IPS-NIHi7 (cell line): ENCODE measurements around the gene PLCB1.

Experiments
- DNase-seq: peaks from one replicate; pipeline ENCODE4 v3.0.0; 2012; ENCODE audit warnings: mixed read lengths; ENCODE audit errors: extremely low spot score

Gene PLCB1

DNA sequence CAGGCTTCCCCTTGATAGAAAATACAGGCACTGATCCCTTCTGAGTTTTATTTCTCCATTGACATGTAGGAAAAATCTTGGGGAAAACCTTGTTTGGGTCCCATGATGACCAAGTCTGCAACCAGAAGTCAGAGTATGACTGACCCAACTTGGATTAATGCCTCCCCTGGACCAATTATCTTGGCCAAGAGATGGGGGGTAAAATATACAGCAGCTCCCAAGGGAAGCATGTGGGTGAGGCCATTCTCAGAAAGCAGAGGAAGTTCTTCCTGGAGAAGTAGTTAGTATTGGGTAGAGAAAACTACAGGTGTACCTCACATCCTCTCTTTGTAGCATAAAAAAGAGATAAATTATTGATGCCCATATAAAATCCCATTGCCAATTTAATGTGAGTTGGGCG is 651.7 kb downstream of the PLCB1 start:
- no peak for DNase-seq

DNA sequence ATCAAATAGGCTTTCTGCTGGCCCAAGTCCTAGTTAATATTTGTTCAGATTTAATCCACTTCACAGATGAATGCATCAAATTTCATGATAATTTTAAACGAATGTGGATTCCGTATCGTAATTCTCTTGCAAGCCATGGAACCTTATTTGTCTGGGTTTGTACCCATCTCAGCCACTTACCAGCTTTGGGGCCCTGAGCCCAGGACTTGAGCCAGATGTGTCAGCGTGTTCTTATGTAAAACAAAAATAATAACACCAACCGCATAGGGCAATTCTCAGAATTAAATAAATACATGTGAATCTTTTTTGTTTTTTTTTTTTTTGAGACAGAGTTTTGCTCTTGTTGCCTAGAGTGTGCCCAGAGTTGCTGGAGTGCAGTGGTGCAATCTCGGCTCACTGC is 654.3 kb downstream of the PLCB1 start:
- DNase-seq, result no peak

DNA sequence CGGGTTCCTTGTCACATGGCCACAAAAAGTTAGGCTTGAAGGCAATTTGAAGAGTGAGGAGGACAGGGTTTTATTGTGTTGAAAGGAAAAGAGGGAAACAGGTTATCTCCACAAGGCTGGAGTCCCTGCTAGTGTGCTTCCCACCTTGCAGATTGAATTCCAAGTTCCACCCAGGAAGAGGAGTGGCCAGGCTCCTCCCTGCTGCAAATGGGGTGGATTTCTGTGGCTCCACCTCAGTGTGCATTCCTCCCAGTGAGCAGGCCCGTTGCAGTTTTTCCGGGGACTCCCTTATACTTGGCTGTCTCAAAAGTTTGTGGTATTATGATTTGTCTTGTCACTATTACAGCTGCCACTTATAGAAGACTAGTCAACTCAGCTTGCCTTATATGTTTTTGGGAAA is 655.0 kb downstream of the PLCB1 start:
- no peak for DNase-seq

DNA sequence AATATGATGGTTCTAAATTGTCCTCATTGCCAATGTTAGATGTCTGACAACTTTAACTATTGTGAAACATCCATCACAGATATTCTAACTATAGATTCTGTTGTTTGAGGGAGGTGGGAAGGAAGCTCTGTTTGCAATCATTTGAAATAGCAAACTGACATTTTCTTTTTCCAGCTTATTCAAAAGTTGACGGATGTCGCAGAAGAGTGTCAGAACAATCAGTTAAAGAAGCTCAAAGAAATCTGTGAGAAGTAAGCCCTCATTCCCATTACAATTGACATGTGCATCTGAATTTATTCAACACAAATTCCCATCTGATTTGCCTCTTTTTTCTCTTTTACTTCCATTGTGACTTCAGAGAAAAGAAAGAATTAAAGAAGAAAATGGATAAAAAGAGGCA is 656.2 kb downstream of the PLCB1 start:
- no peak for DNase-seq

DNA sequence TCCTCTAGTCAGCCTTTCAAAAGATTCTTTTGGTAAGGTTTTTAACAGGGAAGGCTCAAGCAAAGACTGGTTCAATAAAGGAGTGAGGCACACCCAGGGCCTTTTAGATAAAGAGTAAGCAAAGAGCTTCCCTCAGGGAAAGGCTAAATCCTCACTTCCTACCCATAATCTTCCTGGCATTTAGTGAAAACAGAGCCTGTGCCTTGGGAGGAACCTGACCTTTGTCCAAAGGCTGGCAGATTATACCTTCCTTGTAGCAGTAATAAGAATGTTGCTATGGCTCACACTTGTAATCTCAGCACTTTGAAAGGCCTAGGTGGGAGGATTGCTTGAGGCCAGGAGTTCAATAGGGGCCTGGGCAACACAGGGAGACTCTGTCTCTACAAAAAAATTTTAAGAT is 656.8 kb downstream of the PLCB1 start:
- DNase-seq, result no peak

DNA sequence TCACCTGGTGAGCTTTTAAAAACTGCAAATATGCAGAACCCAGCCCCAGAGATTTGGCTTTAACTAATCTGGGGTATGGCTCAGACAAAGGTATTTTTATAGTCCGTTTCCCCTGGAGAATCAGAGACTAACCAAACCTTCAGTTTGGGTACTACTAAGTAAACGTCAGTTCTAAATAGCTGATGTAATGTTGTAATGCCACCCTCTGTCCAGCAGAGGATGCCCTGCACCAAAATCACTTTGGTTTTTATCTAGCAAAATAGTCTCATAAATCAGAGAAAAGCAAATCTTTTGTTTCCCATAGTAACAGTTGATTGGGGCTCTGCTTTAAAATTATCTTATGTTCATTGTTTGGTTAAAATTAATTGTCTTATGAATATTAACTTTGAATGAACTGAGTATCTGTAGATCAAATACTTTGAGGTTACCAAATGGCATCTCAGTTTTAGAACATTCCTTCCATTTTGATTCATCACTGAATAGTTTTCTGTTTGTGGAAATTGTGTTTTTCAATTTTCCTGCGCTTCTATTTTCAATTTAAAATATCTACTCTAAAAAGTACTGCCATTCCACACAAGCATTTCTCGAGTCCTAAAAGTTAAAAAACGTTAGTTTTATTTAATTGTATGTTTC is 658.5 kb downstream of the PLCB1 start:
- DNase-seq, result peak; percentile 51

DNA sequence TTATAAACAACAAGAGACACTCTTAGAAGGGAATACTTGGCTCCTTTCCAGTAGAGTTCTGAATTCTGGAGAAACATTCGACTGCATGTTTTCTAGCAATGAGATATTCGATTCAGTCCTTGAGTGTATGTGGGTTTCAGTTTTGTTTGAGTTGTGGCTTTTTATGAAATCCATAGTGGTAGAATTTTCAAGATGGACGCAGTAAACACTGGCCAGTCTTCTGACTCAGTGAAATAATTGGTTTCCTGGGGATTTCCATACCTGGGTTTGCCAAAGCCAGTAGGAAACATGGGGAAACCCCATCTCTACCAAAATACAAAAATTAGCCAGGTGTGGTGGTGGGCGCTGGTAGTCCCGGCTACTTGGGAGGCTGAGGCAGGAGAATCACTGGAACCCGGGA is 663.3 kb downstream of the PLCB1 start:
- no peak for DNase-seq

DNA sequence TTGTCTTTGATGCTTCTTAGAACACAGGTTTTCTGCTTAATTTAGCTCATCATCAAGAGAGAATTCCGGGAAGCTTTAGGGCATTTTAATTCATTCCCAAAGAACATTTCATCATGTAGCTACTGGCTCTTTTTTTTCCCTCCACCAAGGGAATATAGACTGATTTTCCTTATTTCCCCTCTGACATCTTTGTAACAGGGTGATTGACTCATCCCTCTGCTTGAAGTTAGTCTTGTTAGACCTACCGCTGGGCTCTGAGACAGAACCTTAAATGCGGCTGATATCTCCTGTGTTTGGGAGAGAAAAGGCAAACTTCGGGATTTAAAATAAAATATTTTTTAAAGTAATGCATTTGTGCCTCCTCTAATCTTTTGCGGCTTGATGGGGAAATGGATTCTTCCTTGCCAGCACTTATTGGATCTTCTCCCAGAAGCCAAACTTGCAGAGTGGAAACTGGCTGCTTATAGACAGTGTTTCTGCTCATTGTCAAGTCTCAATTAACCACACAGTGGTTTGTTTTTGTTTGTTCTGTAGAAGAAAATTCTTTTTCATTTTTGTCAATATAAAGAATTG is 664.1 kb downstream of the PLCB1 start:
- DNase-seq, result no peak

DNA sequence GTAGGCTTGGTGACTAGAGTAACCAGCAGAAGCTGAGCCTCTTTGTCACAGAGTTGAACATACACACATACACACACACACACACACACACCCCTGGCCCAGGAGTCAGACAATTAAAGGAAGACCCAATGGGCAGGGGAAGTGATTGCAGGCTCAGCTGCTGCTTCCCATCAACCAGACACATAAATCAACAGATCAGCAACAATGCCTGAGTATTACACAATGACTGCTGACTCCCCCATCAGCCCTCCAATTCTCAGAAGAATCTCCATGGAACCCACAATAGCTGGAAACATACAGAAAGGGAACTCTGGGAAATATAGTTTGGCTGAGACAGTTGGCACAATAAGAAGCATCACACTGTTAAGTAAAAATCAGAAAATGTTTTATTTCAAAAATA is 666.4 kb downstream of the PLCB1 start:
- no peak for DNase-seq

DNA sequence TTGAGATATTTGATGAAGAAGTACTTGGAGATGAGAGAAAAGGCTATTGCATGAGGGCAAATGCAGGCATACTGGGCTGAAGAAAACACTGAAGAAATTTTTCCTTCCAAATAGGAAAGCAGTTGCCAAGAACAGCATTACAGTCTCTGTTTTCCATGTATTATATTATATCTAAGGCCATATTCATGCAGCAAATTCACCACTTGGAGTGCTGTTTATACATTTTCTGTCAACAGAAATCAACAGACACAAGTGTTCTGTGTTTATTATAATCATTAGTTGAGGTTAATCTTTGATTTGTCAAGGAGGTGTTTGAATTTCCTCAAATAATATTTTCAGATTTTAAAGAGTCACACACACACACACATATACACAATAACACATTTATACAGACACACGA is 668.0 kb downstream of the PLCB1 start:
- DNase-seq, result no peak

DNA sequence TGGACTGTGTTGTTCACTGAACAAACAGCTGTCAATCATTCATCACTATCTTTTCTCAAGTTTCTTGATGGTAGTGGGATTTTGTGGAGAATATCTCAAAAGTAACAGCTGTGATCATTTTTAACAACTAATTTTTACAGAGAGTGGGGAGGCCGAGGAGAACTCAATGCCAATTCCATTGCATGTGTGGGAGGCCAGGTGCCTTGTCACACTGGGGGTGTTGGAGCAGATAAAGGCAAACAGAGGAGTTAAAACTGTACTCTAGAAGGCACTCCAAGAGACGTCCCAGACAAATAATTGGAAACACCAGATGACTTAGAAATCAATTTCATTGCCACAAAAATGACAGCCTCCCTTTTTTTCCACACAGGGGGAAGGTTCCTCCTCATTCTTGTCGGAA is 669.6 kb downstream of the PLCB1 start:
- DNase-seq, result no peak

DNA sequence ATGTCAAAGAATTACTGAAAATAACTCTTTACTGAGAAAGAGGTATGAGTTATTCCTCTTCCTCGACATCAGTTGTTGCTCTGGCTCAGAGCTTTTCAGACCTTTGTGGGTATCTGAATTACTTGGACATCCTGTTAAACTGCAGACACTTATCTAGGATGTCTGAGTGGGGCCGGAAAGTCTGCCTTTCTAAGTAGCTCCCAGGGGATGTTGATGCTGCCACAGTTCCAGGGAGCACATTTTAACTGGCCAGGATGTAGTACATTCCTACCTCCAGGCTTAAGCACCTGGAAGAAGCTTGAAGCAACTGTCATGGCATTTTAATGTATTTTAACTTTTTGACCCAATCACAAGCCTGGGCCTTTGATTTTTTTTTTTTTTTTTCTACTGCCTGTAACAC is 671.0 kb downstream of the PLCB1 start:
- no peak for DNase-seq

DNA sequence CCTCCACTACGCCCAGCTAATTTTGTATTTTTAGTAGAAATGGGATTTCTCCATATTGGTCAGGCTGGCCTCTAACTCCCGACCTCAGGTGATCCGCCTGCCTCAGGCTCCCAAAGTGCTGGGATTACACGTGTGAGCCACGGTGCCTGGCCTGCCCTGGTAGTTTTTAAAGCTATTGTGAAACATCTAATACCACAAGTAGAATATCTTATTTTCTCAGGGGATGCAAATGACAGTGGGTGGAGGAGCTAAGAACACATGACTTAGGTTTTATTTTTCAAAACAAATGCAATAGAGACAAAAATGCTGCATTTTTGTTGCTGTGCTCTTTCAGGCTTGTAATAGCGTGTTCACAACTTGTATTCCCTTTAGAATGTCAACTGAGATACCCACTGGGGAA is 671.9 kb downstream of the PLCB1 start:
- no peak for DNase-seq

DNA sequence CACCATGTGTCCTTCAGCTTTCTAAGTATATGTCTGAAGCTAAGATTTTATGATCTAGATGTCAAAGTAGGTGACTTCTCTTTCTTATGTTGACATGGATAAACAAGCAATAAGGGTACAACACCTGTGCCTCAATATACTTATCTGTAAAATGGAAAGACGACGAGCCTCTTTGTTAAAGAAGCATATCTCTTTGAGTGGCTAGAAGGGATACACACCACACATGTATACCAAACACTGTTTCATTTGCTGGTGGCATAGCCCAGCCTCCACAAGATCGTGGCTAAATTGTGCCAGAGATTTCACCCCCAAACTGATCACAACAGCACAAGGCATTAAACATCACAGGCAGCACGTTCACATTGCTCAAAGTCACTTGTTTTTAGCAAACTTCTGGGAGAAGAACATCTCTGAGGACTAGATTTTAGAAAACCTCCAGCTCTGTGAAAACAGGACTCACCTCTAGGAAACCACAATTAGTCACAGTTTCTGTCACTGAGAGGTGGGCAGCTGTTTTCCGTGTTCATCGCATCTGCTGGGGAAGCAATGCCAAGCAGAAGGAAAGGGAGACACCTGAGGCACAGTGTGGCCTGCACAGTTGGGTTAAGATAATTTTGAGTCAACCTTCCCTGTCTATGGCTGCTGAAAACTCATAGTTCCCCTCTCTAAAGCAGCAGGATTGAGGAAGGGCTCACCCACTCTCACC is 673.8 kb downstream of the PLCB1 start:
- no peak for DNase-seq

DNA sequence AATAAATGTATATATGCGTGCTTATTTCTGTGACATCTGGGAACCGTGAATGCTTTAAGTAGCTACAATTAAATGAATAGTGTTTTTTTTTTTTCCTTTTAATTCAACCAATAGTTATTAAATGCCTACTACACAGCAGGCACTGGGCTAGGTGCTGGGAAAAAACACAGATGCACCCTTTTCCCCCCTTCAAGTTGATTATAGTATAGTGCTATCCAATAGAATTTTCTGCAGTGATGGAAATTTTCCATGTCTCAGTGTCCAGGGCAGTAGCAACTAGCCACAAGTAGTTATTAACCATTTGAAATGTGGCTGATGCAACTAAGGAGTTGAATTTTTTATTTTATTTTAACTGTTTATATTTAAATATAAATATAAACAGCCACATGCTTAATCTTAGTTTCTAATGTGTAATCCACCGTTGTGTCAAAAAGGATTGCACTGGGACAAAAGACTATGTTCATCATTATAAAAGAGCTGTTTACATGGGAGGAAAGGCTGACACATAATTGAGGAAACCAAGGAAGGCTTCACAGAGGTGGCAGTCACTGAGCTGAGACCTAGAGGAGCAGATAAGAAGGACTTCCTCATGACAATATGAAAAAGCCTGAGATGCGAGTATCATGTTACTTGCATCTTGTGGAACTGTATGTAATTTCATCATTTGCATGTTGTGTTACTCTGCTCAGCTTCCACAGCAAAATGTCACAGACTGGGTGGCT is 675.6 kb downstream of the PLCB1 start:
- no peak for DNase-seq

DNA sequence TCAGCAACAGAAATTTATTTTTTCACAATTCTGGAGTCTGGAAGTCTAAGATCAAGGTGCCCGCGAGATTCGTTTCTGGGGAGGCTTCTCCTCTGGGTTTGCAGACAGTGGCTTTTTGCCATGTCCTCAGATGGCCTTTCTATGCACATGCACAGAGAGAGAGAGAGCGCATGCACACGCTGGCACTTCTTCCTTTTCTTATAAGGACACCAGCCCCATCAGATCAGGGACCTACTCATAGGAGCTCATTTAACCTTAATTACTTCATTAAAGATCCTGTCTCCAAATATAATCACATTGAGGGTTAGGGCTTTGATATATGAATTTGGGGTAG is 676.1 kb downstream of the PLCB1 start:
- DNase-seq, result no peak

DNA sequence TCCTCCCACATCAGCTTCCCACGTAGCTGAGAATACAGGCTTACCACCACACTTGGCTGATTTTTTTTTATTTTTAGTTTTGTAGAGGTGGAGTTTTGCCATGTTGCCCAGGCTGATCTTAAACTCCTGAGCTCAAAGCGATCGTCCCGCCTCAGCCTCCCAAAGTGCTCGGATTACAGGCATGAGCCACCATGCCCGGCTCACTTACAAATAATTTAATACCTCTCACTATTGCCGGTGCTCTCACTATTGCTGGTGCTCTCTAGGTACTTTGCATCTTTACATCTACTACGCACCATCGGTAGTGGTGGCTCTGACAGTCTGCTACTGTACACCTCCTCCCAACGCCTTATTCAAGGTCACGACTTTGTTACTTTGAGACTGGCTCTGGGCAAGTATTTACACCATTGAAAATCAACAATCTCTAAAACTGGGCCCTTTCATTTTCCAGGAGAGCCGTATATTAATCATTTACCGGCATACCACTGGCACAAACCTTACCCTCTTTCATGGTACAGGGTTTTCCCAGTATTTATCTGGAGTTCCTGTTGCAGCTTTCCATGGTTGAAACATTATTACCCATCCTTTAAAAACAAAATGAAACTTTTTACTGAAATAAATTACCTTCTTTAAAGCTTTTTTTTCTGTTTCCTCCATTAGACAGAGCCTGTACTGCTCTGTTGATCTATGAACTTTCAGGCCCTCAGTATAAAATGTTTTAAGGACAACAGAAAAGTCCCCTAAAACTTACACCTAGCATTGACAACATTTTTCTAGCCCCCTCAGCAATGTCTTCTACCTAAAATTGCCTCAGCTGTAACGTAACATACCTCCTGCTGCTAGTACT is 677.3 kb downstream of the PLCB1 start:
- DNase-seq, result no peak

DNA sequence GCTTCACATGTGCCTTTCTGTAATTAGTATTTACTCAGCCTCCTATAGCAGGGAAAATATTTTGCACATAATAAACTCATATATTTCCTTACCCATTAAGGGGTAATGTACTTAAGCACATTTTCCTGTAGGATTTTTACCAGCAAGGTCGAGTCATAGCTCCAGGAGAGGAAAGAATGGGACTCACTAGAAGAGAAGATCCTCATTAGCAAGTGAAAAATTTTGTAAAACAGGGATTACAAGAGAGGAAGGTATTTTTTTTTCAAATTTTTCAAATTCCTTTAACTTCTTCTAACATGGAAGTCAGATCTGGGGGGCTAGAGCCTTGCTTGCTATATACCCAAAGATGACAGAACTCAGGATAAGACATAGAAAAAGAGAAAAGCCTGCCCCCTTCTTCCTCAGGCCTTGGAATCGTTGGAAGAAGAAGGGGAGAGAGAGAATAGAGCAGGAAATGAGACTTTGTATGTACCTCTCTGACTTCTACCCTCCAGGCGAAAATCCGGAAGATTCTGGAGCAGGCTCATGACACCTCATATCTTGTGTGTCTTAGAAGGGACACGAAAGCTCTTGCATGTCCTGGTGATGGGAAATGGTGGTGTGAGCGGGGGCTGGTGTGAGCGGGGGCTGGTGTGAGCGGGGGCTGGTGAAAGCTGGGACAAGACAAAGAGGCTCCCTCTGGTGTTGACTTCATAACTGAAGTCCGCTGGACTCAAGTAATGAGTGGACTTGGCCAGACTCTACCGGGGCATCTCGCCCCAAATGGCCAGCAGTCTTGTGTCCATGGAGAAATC is 679.9 kb downstream of the PLCB1 start:
- DNase-seq, result no peak

DNA sequence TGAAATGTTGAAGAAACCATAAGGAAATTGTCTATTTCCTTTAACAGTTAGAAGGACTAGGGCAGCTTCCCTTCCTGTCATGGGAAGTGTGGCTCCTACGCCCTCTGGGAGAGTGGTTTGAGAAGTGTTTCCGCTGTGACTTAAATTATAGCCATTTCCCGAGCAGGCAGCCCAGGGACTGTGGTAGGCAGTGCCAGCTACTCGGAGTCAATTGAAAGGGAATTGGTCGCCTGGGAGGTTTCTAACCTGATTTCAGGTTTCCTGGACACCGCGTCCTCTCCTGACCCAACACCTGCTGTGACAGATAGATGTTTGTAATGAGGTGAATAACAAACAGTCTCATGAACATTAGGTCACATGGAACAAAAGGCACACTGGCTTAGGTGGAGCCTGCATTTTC is 680.8 kb downstream of the PLCB1 start:
- peak; percentile 31 for DNase-seq

DNA sequence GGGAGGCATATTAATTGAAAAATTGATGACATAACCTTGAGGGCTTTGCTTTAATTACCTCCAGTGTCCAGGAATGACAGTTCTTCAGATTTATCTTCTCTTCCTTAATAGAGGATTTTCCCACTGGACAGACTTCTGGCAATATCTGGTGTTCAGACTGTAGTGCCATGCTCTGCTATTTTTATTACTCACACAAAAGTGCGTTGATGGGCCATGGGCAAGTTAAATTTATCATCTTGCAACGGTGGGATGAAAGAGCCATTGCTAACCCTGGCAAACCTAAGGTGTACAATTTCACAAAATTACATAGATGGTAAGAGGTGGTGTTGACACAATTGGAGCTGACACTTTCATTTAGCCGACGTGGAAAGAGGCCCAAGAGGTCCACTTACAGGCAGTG is 683.1 kb downstream of the PLCB1 start:
- DNase-seq, result no peak

DNA sequence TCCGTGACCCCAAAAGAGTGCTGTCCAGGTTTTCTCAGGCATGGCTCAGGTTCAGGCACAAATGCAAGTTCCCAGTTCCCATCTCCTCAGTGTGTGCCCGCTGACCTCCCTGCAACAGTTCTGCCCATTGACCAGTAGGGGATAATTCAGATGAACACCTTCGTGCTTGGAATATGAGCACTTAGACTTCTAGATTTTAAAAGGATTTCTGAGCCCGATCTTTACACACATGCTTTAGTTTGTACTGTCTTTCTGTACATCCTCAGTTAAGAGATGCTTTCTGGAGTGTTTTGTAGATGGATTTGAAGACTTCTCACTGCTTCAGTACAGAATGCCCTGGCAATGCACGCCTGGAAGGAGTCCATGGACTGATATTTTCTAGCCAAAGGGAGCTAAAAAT is 697.2 kb downstream of the PLCB1 start:
- peak; percentile 31 for DNase-seq
